Stimulated activated CD4-positive, alpha-beta T cell treated with anti-CD3 and anti-CD28 coated beads, TNF-alpha, amount 100 ng/mL, for 1 hour (primary cell): Measurements from ENCODE around the gene AGAP5.

Source experiments
- DNase-seq, 3 donors: peaks; one replicate each; pipeline ENCODE4 v3.0.0-alpha.2; 2020; ENCODE audit warnings: low read depth in 3 of 3, low spot score in 1 of 3

AGAP5 gene

DNA sequence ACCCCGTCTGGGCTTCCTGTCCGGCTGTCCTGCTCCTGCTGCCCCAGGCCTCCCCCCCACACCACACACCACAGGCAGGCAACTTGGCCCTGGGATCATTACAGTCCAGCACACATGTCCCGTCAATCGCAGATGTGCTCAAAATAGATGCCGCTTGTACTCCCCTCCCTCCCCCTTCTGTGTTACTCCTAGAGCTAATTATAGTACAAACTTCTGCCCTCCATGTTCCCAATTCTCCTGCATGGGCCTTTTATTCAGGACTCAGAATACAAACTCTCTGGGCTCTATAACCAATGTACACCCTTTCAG, 42.0 kb downstream of the AGAP5 start, which contains the start of gene SYNPO2L:
Gene SYNPO2L, minus strand, starts transcription at position 40 of the 309 bp plus-strand sequence. CDS start 107 bp downstream, outside the sequence.
- DNase-seq, result no peak

DNA sequence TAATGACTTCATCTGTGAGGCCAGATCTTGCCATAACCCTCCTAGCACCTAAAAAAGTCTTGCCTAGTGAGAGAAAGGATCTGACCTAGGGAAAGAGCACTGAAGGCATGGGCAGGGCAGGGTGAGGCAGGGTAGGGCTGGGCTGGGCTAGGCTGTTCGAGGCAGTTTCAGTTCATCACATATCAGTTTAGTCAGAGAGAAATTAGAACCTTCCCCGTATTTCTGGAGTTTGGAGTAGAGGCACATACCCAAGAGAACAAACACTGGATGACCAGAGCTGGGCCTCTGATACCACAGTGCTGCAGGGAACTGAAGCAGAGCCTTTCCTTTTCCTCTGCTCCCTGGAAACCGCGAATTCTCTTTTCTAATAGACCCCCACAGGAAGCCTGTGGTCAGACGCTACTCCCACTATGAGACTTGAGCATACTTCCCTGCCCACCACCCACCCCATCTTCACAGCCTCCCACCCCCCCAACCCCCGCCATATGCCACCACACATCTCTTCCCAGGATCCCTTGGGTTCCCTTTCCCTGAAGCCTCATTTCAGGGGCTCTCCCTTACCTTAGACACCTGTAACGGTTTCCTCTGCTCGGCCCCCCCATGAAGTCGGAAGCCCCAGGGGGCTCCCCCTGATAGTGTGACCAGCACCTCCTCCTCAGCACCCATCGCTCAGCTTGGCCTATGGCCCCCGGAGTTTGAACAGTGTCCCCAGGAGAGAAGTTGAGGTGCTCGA, 42.5 kb downstream of the AGAP5 start:
- no peak for DNase-seq

- DNase-seq, result no peak
These were observed 44.2 kb downstream of the AGAP5 start for GRCh38 chr10:73653701-73654100.

DNA sequence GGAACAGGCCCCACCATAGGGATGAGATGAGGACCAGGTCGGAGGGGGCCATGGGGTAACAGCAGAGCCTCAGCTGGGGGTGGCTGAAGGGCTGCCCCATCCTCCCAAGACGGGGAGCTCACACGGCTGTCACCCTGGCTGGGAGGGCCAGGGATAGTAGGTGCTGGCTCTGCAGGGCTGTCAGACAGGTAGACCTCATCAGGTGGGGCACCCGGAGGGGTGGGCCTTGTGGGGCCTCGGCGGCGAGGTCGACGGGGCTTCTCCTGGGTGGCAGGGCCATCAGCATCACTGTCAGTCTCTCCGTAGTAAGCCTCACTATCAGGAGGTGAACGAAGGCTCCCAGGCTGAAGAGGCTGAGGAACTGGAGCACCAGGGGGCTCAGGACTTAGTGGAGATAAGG, 44.7 kb downstream of the AGAP5 start:
- DNase-seq, result no peak

GRCh38 chr10:73650537-73651331, 47.2 kb downstream of the AGAP5 start:
- DNase-seq, result no peak

DNA sequence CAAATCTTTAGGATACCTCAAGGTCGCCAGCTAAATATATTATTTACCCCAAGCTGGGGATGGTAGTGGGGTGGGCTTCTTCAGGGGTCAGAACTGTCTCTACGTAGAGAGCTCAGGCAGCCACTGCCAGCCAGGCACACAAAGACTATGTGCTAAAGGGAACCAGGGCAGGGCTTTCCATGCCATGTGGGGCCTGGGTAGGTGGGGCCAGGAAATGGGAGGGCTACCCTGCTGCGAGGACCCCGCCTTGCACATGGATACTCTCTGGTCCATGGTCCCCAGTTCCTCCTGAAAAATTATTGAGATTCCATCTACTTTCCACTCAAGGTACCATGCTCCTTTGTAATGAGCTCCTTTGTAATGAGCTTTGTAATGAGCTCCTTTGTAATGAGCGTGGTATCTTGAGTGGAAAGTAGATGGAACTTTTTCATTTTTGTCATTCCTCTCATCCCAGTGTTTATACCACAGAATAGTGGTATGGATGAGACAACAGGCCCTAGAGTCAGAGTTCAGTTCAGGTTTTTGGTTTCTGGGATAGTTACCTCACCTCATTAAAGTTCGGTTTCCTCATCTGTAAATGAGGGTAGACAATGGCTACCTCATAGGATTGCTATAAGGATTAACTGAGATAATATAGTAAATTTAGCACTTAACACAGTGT, 47.9 kb downstream of the AGAP5 start:
- no peak for DNase-seq

DNA sequence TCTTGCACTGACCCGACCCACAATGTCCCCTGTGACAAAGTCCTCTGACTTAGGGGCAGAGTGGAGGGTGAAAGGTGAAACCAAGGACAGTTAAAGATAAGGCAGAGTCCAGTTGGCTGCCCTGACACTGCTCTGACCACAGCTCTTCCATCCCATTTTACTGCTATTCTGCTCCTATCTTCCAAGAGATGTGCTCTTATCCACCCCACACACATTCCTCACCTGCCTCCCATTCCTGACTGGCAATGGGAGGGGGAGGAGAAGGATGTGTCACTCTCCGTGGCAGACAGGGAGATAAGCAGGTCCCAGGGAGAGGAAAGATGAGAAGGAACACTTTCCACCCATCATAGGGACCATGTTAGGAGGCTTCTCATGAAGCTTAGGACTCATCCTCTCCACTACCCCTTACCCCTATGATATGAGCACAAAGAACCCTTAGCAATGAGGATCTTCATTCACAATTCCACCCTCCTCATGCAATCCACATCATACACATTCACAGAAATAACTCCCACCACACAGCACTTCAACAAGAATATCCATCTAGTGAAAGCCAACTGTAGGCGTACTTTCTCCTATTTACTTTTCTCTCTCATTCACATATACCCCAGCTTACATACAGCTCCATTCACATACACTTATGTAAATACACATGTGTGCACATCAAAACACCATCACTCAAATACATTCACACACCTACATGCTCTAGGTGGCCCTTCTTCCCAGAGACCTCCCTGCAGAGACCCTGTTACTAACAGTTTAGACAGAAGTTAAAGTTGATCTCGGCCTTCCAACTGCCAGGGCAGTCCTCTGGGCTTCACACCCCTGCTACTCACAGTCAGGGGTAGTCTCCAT, 48.7 kb downstream of the AGAP5 start:
- DNase-seq, result no peak

- no peak for DNase-seq
These were observed 49.8 kb downstream of the AGAP5 start for GRCh38 chr10:73647875-73648651.

- no peak for DNase-seq
These were observed 50.6 kb downstream of the AGAP5 start for GRCh38 chr10:73647211-73647874.

DNA sequence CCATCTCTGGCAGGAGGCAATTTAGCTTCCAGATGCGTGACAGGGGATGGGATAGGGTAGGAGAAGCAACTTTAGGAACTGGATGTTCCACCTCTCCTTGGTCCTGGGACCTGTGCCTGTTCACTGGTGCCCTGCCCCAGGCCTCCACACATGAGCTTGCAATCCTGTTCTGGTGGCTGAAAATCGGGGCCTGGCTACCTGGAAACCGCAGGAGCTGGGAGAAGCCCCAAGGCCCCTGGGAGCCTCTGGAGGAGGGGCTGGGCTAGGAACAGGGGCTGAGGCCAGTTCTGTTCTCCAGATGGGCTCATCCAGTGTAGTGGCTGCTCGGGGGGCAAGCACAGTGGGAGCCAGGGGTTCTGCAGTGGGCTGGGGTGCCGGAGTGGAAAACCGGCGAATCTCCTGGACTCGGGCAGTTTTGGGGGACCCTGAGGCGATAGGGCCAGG, 51.3 kb downstream of the AGAP5 start:
- DNase-seq, result no peak

DNA sequence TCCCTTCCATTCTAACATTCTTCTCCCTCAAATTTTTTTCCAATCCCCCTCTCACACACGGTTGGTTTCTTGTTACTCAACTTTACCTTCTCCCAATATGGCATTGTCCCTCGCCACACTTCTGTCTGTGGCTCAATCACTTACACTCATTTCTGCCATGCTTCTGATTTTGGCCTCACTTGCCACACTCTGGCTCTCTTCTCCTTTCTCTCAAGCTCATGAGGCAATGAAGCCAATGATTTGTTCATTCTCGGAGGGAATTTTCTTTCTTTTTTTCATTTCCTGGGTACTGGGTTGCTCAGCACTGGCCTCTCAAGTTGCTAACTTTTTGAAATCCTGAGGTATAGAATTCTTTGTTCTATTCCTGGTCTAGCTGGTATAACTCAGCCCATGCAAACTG, 52.7 kb downstream of the AGAP5 start:
- DNase-seq, result no peak

DNA sequence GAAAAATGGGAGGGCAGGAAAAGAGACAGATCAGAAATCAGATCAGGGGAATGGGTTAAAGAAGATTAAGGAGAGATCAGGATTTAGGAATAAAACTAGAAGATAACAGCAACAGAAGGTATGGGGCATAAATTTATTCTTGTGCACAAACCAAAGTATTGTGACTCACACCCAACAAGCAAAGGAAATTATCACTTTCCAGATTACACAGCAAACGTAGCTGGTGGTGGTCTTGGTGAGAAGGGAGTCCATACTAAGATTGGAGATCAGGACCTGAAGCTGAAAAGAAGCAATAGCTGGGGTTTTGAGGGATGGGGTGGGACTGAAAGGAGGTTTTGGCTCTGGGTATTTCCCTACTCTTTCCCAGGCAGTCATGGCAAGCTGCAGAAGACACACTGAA, 53.1 kb downstream of the AGAP5 start:
- DNase-seq, result no peak

- peak in 1 of 3 donors; percentile 13 for DNase-seq
These were observed 53.7 kb downstream of the AGAP5 start for GRCh38 chr10:73644015-73644743.

DNA sequence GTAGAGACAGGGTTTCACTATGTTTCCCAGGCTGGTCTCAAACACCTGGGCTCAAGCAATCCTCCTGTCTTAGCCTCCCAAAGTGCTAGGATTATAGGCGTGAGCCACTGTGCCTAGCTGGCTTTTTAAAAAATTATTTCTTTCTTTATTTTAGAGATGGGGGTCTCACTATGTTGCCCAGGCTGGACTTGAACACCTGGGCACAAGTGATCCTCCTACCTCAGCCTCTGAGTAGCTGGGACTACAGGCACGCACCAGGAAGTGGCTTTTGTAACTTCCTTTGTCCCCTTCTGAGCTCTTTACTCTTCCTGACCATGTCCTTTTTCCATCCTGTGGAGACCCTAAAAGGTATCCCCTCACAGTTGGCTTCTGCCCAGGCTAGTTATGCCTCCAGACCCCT, 54.5 kb downstream of the AGAP5 start:
- no peak for DNase-seq

GRCh38 chr10:73641328-73642060, 56.4 kb downstream of the AGAP5 start, which contains the start of gene MYOZ1:
Gene MYOZ1 (minus strand): TSS chr10:73641474. CDS start chr10:73640017, 1,457 bp downstream.
- no peak for DNase-seq

DNA sequence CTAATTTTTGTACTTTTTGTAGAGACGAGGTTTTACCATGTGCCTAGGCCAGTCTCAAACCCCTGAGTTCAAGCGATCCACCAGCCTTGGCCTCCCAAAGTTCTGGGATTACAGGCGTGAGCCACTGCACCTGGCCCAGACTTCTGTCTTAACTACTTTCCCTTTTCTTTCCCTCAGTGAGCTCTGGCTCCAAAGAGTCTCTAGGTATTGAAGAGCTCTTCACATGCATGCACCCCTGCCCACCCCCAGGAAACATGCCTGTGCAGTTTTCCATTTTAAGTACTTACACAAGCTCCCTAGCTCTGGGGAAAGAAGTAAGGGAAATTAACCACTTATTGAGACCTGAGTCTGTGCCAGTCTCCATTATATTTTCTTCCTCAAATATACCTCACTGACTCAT, 58.6 kb downstream of the AGAP5 start:
- DNase-seq, result no peak

DNA sequence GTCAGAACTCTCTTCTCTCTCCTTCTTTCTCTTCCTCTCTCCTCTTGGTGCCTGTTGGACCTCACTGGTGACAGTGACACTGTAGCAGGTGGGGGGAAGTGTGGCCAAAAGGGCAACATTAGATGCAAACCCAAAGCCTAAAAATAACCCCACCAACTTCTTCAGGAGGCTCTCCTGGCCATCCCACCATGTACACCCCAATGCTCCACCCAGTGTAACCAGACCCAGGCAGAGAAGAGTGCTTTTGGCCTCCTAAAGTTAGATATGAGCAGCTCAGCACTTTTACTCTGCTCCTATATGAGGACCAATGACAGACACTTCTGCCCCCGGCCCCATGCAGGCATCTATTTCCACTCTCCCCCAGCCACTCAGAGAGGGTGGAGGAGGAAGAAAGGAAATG, 62.1 kb downstream of the AGAP5 start:
- DNase-seq, result no peak

DNA sequence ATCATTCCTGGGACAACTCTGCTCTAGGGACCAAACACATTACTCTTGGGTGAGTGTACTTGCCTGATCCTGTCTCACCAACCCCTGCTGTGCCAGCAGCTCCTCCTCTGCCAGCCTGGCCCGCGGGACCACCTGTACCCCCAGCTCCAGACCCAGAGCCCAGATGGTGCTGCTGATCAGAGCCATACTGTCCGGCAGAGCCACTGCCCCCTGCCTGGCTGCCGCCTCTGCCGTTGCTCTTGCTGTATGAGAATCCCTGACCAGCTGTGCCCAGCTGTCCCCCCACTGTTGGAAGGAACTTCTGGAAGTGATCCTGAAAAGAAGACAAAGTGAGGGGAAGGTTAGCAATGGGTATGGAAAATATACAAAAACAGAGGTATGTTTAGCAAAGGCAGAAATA, 63.5 kb downstream of the AGAP5 start:
- no peak for DNase-seq
